Renal cortical epithelial cell (primary cell): ENCODE data around the gene PLA2G6. TPM values are rescaled to one million over a fixed set of nuclear protein-coding genes. Genes with fewer than 3 reads are reported as not detected.

Source experiments
- DNase-seq: peaks from one replicate; pipeline ENCODE4 v3.0.0-alpha.2; 2011; ENCODE audit warnings: low read depth
- total RNA-seq: library from RNA; depleted of rRNA; stranded (reverse); fragments of >200 nt; gene quantifications from 2 replicates; pipeline ENCODE4 v1.2.3, GENCODE V29; 2014

Gene PLA2G6
- total RNA-seq, 1 donor from 2014 or later = 25.0 TPM

DNA sequence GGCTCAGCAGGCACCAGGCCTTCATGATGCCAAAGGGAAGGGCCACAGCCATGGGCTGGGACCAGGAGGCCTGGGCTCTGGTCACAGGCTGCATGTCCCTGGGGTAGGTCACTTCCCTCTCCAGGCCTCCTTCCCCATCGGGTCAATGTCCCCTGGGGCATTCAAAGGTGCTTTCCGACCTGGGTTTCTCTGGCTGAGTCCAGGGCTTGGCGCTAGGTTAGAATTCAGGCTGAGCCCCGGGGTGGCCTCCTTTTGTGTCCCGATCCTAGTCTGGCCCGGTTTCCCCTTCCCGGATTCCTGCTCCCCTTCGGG lies 32.3 kb upstream of the PLA2G6 start:
- no peak for DNase-seq

DNA sequence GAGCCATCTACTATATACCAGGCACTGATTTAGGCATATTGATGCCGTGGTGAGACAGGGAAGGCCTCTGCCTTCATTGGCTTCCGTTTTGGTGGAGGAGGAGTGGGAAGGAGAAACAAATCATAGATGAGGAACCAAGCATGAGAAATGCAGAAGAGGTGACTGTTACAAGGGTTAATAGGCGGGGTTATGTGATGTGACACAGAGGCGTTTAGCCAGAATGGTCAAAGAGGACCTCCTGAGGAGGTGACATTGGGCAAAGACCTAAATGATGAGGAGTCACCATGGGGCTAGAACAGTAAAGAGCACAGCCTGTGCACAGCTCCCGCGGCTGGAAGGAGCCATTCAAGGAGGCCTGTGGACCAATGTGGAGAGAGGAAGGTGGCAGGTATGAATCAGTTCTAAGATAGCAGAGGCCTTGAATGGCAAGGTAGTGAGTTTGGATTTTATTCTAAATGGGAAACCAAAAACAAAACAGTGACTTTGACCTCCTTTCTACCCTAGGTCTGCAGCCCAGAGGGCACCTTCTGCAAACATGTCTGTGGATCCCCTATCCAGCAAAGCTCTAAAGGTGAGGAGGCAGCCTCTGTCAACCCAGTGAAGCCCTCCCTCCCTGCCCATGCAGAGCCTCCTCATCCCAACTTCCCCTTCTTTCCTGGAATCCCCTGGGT lies 31.8 kb upstream of the PLA2G6 start:
- no peak for DNase-seq

DNA sequence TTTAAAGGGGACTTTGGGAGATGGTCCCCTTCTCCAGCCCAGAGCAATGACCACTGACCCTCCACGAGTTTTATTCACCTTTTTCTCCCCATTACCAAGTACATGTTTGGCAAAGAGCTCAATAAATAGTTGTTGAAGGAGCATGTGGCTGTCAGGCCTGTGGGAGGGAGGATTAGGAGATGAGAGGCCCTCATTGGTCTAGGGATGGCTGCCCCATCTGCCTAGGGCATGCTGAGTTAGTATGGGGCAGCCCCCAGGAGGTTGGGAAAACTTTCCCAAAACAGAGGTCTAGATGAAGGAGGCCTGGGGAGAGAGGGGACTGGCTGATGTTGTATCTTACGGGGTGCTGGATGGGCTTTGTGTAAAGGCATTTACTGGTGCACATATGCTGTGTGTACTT lies 30.8 kb upstream of the PLA2G6 start:
- no peak for DNase-seq

DNA sequence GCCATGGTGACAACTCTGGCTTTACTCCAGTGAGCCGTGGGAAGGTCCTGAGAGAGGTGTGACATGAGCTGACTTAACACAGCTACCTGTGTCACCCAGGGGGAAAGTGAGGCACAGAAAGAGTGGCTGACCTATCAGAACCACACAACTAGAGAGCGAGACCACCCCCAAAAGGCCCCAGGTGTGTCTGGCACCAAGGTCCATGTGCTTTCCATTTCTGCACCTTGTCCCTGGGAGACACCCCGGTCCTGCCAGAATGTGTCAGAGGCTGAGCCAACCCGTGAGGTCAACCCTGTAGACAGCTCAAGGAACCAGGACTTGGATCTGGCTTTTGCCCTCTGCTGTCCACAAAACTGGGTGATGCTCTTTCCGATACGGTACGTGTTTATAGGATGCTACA lies 29.9 kb upstream of the PLA2G6 start:
- no peak for DNase-seq

DNA sequence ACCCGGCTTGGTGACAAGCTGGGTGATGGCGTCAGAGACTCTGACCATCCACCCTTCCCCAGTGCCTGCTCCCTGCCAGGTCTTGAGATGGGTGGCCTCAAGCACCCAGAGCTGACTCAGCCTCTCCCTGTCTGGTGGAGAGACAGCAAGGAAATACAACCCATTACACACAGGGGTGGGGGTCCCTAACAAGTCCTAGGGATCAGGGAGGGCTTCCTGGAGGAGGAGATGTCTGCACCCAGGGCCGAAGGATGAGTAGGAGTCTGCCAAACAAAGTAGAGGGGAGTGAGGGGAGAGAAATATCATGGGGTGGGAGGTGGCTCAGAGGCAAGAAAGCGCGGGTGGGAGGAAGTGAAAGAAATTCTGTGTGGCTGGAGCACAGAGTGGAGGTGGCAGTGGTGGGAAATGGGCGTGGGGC lies 26.9 kb upstream of the PLA2G6 start:
- no peak for DNase-seq

DNA sequence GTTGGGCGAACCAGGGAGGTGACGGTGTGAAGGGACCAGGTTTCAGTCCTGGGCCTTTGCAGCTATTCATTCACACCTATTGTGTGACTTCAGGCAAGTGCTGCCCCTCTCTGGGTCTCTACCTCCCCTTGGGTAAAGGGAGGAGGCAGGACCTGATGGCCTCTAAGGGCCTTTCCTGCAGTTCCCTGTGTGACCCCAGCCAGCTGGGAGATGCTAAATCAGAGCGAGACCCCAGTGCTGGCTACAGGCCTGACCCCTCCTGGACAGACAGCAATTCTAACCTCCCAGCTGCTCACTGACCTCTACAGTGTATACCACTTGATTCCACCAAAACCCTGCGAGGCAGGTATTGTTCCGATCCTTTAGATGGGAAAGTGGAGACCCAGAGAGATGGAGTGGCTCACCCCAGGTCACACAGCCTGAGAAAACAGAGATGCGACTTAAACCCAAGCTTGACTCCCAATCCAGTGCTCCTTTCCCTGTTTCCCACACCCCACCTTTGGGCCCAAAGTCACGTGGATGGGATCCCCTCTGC lies 26.3 kb upstream of the PLA2G6 start:
- no peak for DNase-seq

DNA sequence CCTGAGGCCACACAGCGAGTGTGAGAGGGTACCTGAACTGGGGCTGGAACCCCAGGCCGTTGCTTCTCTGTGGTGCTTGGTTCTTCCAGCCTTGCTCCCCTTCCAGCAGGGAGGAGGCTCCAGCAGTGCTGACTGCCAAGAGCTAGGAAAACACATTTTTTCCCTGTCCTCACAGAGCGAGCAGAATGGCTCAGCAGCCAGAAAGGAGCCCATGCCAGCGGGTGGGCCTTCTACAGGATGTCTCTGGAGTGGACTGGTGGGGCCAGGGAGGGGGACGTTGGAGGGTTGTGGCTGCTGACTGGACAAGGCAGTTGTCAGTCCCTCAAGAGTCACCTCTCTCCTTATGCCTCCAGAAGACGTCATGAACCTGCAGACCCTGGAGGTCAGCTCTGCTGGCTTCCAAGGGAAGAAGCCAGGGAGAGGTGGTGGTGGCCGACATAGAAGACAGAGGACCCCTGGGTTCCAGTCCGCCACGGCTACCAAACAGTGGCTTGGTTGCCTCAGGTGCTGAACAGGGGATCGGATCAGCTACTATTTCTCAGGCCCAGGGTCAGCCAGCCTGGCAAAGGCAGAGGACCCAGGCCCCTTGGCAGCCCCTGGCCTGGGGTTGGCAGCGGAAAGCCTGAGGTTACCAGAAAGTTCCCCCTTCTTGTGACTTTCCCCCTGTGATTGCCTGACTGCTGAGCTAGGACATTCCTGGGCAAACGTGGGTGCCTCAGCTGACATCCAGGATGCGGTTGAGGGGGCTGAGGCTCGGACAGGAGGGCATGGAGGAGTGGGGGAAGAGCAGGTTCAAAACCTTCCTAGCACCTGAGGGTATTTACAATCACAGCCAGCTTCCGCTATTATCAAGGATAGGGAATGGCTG lies 23.9 kb upstream of the PLA2G6 start:
- DNase-seq = no peak

DNA sequence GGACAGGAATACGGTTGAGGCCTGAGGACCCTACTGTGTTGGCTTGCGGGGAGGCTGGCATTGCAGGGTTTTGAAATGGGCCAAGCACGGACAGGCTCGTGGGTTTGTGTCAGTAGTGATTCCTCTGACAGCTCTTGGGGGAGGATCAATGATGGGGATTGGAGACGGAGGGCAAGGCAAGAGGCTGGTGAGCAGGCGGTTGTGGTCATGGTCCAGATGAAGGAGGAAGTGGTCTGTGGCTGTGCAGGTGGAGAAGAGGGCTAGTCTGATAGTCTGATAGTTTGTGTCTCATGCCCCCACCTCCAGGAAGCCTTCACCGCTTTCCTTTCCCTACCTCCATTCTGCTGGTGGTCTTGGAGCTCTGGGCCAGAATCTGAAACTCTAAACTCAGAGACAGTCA lies 23.2 kb upstream of the PLA2G6 start:
- no peak for DNase-seq

DNA sequence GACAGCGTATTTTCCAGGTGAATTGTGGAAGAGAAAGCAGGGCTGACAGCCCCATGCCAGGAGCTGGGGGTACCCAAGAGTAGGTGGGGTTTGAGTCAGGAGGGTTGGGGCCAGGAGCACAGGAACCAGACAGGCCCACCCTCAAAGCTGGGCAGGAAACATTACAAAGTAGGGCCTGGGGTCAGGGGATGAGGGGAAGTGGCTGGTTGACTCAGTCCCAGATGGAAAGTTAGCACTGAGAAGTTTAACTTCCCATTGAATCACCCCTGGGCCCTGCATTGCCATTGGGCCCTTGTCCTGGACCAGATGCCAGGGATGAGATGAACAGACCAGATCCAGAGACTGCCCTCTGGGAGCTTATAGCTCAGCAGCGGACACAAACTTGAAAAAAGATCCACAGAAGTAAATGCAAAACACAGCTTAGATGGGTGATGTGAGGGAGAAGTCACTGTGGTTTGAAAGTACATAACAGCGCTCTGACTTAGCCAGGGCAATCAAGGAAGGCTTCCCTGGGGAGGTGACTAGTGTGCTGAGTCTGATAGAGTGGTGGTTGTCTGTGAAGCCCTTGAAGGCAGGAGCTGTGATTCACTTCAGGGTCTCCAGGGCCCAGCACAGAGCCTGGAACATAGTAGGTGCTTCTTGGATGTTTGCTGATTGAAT lies 22.4 kb upstream of the PLA2G6 start:
- DNase-seq = no peak

DNA sequence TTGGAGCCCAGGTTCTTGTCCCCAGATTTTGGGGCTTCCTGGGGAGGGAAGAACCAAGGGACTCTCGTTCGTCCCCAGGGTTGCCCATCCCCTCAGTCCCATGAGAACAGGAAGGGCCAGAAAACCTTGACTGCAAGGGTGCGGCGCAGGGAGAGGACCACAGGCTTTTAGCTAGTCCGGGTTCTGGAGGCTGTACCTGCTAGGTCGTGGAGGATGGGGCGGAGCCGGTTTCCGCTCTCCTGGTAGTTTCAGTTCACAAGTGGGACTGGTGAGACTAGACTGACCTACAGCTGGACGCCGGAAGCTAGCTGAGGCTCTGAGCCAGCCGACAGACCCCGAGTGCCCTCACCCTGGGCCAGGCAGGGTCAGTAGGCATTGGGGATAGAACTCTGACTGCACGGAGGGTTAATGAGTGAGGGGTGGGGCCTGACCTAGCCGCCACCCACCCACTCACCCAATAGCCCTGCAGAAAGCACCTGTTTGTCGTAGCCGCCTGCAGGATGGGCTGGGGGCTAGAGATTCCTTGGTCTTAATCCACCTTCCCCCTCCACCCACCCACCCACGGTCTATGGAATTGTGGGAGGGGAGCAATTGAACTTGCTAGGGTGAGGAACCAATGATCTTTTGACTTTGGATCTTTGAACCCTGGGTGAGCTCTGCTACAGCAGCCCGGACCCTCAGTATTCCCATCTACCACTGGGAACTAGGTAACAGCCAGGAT lies 21.6 kb upstream of the PLA2G6 start:
- peak; percentile 57 for DNase-seq

DNA sequence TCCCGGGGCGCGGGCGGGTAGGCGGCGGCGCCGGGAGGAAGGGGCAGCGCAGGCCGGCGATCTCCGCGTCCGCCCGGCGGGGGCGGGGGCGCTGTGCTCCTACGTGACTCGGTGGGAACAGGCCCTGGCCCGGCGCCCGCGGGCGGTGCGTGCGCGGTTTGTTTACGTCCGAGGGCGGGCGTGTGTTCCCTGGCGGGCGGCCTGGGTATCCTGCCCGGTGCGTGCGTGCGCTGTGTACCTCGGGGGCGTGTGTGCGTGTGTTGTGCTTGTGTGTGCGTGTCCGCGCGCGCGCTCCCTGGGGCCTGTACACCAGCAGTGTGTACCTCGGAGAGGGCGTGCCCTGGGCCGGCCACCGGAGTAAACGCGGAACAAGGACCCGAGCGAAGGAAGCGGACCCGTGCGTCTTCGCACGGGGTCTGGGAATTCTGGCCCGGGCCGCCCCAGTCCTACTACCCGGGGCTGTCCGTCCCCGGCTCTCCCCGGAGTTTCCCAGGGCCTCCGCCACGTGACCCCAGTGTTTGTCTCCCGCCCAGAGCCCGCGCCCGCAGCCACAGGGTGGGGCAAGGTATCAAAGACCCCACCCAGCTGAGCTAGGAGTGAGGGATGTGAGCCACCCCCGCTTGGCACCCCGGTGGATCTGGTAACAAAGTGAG lies 20.9 kb upstream of the PLA2G6 start:
- DNase-seq = no peak

DNA sequence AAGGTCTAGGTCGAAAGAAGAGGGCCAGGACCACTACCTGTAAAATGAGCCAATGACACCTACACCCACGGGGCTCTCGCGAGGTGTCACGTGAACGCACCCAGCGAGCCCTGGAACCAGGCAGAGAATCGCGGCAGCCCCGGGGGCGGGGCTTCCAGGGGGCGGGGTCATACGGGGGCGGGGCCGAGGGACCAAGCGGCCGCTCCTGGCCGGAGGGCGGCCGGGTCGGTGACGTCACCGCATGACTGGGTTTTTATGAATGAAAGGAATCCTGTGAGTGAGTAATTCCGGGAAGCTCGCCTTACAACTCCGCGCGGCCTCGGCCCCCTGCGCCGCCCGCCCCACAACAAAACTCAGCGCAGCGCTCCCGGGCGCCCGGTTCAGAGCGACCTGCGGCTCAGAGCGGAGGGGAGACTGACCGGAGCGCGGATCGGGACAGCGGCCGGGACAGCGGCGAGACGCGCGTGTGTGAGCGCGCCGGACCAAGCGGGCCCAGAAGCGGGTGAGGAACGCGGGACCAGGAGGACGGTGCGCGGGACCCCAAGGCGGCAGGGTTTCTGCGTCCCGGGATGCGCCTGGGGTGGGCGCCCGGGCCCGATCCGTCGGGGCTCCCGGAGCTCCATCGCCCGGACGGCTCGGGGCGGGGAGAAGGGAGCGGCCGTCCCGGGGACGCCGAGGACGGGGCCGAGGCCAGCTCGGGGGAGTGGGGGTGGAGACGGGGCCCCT lies 20.2 kb upstream of the PLA2G6 start, which contains the start of gene MAFF:
Gene MAFF (plus strand): TSS at position 284 of the 726 bp plus-strand sequence. CDS start 11,860 bp downstream, outside the sequence.
- peak; percentile 92 for DNase-seq

DNA sequence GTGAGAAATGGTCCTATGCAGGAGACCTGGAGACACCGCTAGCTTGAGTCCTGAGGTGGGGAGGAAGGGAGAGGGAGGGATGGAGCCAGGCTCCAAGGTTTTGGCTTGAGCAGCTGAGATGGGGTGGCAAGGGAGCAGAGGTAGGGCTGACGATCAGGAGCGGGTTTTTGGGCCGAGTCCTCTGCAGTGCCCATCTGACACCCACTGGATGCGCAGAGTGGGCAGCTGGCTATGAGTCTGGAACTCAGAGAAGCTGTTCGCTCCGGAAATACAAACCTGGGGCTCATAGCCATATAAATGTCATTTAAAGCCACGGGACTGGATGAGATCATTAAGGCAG lies 19.7 kb upstream of the PLA2G6 start:
- no peak for DNase-seq

DNA sequence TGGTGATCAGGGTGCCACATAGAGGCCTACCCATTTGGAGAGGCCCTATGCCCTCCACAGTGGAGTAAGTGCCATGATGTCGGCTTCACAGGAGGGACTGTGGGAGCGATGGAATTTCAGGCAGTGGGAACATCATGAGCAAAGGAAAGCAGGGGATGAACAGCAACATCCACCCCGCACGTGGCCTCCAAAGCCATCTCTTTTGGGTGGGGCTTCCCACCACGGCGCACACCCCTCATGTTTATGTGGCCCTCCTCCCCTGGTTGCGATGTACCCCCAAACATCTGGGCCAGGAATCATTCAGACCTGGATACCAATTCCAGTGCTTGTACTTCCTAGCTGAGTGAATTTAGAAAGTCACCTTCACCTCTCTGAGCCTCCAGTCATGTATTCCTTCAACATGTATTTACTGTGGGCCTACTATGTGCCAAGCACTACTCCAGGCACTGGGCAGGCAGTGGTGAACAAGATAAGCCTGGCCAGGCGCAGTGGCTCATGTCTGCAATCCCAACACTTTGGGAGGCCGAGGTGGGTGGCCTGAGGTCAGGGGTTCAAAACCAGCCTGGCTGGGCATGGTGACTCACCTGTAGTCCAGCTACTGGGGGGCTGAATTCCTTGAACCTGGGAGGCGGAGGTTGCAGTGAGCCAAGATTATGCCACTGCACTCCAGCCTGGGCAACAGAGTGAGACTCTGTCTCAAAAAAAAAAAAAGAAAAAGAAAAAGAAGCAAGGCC lies 18.4 kb upstream of the PLA2G6 start:
- DNase-seq = no peak

DNA sequence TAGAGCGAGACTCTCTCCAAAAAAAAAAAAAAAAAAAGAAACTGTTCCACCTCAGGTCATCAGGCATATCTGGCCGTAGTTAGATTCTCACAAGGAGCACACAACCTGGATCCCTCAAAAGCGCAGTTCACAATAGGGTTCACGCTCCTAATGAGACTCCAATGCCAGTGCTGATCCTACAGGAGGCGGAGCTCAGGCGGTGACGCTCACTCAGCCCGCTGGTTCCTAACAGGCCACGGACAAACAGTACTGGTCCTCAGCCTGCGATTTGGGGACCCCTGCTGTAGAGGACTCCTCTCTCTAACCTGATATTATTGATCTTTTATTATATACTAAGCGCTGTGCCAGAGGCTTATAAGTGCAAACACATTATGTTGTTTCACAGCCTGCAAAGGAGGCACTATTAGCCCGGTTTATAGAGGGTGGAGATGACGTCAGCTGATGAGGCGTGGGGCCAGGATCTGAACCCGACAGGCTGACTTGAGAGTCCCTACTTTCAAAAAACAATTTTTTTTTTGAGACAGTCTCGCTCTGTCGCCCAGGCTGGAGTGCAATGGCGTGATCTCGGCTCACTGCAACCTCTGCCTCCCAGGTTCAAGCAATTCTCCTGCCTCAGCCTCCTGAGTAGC lies 15.3 kb upstream of the PLA2G6 start:
- no peak for DNase-seq

DNA sequence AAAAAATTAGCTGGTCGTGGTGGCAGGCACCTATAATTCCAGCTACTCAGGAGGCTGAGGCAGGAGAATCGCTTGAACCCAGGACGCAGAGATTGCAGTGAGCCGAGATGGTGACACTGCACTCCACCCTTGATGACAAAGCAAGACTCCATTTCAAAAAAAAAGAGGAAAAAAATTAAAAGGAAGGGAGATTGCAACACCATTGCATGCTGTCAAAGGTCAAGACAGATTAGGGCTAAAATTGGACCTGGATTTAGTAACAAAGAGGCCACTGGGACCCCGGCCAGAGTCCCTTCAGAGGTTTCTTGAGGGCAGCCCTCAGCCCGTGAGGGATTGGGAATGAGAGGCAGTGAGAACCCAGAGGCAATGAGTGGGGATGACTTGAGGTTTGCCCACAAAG lies 11.9 kb upstream of the PLA2G6 start:
- no peak for DNase-seq

DNA sequence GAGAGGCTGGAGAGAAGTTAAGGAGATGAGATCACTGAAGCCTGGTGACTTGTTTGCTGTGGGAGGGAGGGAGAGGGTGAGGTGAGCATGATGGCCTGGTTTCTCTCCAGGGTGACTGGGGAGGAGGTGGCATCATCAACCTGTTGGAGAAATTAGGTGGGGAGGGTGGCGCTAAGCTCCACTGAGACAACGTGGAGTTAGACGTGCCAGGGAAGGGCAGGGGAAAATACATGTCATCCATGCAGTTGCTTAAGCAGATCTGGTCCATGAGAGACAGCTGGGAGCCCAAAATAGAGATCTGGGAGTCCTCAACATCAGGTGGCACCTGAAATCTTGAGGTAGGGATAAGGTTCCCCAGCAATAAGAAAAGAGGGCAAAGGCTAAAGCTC lies 10.8 kb upstream of the PLA2G6 start:
- no peak for DNase-seq

DNA sequence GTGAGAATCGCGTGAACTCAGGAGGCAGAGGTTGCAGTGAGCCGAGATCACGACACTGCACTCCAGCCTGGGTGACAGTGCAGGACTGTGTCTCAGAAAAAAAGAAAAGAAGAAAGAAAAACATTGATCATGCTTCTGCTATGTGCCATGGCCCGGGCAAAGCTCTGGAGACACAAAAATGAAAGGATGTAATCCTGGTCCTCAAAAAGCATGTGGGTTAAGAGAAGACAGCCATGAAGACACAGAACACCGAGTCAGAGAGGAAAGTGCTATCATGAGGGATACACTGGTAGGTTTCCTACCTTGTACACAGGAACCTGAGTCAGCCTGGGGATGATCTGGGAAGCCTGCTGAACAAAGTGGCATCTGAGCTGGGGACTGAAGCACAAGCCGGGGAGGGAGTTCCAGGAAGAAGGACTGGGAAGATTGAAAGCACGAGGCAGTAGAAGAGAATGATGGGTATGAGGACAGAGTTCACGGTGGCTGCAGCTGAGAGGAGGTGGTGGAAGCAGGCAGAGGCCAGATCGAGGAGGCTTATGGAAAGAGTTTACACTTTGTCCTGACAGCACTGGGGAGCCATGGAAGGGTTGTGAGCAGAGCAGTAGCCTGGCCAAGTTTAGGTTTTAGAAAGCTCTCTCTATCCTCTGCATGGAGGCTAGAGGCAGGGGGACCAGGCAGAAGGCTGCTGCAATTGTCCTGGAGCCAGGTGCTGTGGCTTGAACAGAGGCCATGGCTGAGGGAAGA lies 10.3 kb upstream of the PLA2G6 start:
- DNase-seq = no peak

DNA sequence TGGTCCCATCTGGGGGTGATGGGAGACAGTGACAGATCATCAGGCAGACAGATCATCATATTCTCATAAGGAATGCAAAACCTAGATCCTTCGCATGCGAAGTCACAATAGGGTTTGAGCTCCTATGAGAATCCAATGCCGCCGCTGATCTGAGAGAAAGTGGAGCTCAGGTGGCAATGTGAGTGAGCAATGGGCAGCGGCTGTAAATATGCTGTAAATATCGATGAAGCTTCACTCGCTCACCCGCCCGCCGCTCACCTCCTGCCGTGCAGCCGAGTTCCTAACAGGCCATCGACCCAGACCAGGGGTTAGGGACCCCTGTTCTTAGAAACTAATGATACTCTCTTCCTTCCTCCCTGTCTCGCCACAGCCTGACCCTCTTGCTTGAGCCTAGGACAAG lies 9.4 kb upstream of the PLA2G6 start:
- DNase-seq = no peak
